Measurements from ENCODE around the gene LIPA.
"Not testable (repeated sequence)": the region's sequence is repeated elsewhere in the genome, so short reads cannot be mapped to it uniquely, and the experiment has no call there.

The LIPA gene

GRCh38 chr10:89269433-89270152 lies 18.0 kb upstream of the LIPA start:
- no peak for DNase-seq

GRCh38 chr10:89266721-89267453 lies 15.3 kb upstream of the LIPA start:
- no peak for DNase-seq

GRCh38 chr10:89263531-89263930 lies 12.0 kb upstream of the LIPA start:
- no peak for DNase-seq

- DNase-seq, result no peak
These were observed 11.5 kb upstream of the LIPA start for GRCh38 chr10:89263091-89263490.

DNA sequence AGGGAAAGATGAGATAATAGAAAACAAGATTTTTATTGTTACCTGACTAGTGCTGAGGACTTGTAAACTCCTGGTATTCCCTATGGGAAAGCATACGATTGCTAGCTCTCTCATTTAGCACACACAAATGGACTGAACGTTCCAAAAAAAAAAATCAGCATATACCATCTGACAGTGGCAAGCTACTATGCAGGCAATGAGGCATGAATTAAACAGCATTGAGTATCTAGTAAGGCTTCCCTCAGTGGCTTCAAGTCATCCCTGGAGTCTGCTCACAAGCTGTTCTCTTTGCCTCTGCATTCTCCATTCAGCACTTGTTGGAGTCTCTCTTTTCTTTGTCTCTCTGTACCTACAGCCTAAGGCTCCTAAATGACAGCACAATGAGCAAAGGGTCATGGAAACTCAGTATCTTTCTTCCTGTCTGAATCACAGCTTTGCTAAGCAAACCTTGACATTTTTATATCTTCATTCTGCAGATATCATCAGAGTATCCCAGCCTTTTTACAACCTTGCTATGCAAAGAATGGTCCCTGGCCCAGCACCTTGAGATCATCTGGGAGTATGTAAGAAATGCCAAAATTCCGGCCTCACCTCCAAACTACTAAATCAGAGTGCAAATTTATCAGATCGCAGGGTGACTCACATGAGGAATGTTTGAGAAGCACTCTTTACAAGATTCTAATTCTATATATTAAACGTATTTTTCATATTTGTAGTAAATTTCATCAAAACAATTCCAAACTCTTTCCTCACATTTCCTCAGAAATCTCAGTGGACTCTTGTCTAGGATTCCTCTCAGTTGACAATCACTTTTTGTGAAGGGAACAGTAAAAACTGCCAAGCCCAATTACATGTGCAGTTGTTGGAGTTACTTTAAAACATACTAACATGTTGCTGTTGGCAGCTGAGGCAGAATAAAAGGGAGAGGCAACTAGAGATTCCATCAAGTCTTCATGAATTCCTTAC lies 10.8 kb upstream of the LIPA start:
- no peak for DNase-seq

DNA sequence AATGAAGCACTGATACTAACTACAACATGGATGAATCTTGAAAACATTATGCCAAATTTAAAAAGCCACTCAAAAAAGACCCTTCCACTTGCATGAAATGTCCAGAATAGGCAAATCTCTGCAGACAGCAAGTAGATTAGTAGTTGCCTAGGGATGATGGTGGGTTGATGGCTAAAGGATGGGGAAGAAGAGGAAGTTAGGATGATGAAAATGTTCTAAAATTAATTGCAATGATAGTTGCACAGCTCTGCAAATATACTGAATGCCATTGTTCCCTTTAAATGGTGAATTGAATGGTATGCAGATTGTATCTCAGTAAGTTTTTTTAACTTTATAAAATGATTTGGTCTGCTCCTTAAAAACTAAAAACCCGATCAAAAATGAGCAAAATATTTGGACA lies 7.3 kb upstream of the LIPA start:
- no peak for DNase-seq

GRCh38 chr10:89257581-89257980 lies 6.0 kb upstream of the LIPA start:
- no peak for DNase-seq

DNA sequence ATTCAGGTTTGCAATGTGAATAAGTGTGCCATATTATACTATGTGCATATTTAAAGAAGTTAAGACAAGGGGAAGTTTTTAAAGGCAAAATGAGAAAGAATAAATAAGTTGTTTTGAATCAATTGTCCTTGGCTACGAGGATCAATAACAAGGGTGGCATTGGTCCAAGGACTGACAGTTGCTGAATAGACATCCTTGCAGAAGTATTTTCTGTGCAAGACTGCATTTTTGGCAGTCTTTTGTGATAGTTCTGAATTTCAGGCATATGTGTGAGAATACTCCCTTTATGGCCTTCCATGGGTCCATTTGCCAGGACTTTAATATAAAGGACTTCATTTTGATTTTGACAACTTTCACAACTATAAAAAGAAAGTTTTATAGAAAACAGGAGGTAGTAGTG lies 5.4 kb upstream of the LIPA start:
- no peak for DNase-seq

GRCh38 chr10:89256340-89256739 lies 4.8 kb upstream of the LIPA start:
- no peak for DNase-seq

DNA sequence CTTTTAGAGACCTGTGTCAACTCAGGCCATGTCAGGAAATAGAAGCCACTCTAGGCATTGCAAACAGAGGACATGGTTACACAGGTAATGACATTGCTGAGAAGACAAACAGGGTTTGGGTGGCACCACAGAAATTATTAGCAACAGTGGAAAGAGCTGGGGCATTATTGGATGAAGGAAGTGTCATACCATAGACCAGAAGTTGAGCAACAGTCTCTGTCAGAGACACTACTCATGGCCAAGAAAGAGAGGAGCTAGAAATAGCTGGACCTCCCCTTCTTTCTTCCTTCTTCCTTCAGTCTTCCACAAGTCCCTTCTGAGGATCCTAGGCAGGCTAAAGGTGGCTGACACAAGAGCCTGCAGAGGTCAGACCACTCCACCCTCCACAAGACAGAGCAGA lies 4.2 kb upstream of the LIPA start:
- DNase-seq, result no peak

DNA sequence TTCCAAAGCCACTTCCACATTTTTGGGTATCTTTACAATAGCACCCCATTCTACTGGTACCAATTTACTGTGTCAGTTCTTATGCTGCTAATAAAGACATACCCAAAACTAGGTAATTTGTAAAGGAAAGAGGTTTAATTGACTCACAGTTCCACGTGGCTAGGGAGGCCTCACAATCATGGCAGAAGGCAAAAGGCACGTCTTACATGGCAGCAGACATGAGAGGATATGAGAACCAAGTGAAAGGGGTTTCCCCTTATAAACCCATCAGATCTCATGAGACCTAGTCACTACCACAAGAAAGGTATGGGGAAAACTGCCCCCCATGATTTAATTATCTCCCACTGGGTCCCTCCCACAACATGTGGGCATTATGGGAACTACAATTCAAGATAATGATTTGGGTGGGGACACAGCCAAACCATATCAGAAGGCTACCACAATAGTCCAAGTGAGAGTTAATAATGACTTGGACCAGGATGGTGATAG lies 3.6 kb upstream of the LIPA start:
- DNase-seq, result not testable (repeated sequence)

DNA sequence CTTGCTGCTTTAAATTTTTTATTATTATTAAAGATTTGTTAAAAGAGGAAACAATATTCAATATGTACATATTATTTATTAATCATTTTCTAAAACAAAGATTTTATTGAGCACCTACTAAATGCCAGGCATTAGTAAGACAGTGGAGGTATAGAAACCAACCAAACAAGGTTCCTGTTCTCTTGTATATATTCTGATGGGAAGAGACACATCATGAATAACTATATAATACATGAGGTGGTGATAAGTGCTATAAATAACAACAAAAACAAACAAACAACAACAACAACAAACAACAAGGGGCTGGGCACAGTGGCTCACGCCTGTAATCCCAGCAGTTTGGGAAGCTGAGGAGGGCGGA lies 630 bp upstream of the LIPA start:
- no peak for DNase-seq

DNA sequence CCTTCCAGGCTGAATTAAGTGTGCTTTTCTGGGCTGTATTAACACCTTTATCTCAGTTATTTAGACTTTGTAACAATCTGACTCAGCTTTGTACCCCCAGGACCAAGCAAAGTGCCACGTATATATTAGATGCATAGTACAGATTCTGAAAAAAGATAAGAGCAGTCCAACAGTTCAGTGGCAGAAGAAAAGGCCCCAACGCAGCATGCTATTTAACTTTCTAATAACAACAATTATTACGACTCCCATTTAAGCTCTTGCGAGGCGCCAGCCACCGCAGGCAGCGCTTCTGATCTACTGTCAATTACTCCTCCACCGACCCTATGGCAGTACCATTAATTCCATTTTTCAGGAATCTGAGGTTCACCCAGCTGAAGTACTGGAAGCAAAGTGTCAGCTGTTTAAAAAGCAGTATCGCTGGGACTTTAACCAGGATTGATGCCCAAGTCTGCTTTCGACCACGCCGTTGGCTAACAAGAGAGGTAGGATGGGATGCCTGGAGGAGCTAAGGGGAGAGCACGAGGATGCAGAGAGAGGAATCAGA lies 638 bp downstream of the LIPA start:
- no peak for DNase-seq

DNA sequence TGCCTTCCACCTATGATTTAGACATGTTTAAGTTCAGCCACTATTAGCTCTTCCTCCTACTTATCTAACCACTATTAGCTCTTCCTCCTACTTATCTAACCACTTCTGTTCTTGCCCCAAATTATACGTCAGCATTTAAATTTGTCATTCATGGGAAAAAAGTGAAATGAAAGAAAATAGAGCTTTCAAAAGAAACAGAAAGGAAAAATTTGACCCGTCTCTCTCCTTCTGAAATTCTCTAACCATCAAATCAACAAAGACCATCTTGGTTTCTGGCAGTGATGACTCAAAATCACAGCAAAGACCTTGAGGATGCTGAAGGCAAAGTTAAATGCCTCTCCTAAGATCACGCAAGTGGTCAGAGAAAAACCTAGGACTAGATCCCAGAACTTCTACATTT lies 2.6 kb downstream of the LIPA start:
- no peak for DNase-seq

- DNase-seq, result not testable (repeated sequence)
These were observed 4.0 kb downstream of the LIPA start for GRCh38 chr10:89247623-89248022.

- no peak for DNase-seq
These were observed 5.8 kb downstream of the LIPA start for GRCh38 chr10:89245802-89246201.

DNA sequence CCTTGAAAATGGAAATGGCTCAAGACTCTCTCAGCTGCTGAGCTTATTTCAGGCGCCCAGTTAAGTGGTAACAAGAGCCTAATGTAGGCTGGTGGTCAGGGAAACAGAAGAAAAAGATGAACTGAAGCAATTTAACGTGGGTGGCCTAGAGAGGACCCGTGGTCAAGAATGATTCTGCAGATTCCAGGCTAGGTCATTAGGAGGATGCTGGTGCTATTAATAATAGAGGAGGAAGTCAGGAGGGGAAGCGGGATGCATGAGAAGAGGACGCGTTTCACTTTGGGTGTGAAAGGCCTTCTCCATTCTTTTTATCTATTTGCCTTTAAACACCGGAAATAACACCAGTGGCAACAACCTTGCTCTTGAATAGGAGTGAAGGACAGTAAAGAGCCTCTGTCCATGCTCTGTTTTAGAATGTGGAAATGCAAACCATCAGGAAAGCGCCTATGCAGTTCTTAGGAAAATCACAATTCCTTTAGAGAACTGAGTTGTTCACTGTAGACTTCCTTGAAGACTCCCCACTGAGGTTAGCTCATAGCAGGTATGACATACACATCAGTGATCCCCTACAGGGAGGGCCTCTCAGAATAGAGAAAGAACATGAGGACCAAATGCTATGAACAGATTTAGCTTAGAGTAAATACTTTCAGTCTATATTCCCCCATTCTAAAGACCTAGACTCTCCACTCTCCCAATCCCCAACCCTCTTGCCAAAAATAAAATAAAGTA lies 8.6 kb downstream of the LIPA start:
- DNase-seq, result no peak

- DNase-seq, result no peak
These were observed 9.3 kb downstream of the LIPA start for GRCh38 chr10:89242345-89242684.

- no peak for DNase-seq
These were observed 9.9 kb downstream of the LIPA start for GRCh38 chr10:89241486-89242344.

DNA sequence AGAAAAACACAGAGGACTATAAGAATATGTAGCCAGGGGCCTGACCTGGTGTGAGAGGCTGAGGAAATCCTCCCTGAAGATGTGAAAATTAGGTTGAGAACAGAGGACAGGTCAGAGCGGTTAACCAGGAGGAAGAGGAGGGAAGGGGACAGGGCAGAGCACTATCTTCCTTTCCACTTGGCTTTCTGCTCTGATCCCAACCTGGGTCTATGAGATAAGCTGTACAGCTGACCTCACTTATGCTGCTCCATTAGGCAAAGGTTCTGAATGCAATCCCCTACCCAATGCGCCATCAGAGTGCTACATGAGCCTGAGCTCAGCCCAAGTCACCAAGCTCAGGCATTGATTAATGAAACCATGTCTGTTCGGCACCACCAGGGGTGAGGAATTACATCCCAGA lies 10.5 kb downstream of the LIPA start:
- no peak for DNase-seq

DNA sequence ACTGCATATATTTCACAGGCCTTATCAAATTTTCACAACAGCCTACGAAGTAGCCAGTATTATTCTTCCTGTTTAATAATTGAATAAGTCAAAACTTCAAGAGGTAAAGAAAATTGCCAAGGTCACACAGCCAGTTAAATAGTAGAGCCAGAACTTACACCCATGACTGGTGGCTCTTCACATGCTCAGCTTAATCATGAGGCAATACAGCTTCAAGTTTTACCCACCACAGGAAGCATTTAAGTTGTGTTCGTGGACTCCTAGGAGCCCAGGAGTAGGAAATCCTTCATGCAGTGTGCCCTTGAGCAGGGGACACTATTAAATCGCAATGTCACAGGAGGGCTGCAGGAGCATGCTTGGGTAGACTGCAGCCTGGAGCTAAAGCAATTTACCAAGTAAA lies 11.1 kb downstream of the LIPA start:
- DNase-seq, result no peak
